Activated naive CD4-positive, alpha-beta T cell treated with anti-CD3 and anti-CD28 coated beads for 36 hours (primary cell): ENCODE measurements around the gene OSMR. TPM values are rescaled to one million over a fixed set of nuclear protein-coding genes. Genes with fewer than 3 reads are reported as not detected.
A peak's percentile ranks its signal among the peaks of the same experiment; 100 is the strongest.

ENCODE experiments used
- CTCF ChIA-PET: fragments of 350-600 bp; sonication (Branson Sonifier 250); formaldehyde crosslinking; loops from one replicate; lab custom pipeline; 2021; ENCODE audit warnings: antibody characterized with exemption; lab: Charles Lee
- DNase-seq: peaks from one replicate; pipeline ENCODE4 v3.0.0-alpha.2; 2020
- H3K27ac Mint-ChIP-seq: one replicate; pipeline ENCODE4 v1.8.0; 2021; ENCODE audit warnings: mild to moderate bottlenecking, mixed read lengths
- H3K27me3 Mint-ChIP-seq: one replicate; pipeline ENCODE4 v1.8.0; 2021; ENCODE audit warnings: low read depth, mixed read lengths
- H3K36me3 Mint-ChIP-seq: one replicate; pipeline ENCODE4 v1.8.0; 2021; ENCODE audit warnings: low read depth, mixed read lengths
- H3K4me1 Mint-ChIP-seq: one replicate; pipeline ENCODE4 v1.8.0; 2021; ENCODE audit warnings: low read depth, mixed read lengths
- H3K4me3 Mint-ChIP-seq: one replicate; pipeline ENCODE4 v1.8.0; 2021; ENCODE audit warnings: mild to moderate bottlenecking, moderate library complexity, mixed read lengths
- H3K9me3 Mint-ChIP-seq: one replicate; pipeline ENCODE4 v1.8.0; 2021; ENCODE audit warnings: mixed read lengths
- intact Hi-C: fragments of 100-400 bp; cut with micrococcal nuclease; formaldehyde crosslinking; loops from one replicate; pipeline ENCODE4 v1.15.1; 2023
- total RNA-seq, 2 experiments: library from RNA; stranded (reverse); gene quantifications; one replicate each; pipeline ENCODE4 v1.2.3, GENCODE V29; 2021

The OSMR gene
- total RNA-seq, 2 experiments from 2014 or later = 0.17 to 0.43 TPM

DNA sequence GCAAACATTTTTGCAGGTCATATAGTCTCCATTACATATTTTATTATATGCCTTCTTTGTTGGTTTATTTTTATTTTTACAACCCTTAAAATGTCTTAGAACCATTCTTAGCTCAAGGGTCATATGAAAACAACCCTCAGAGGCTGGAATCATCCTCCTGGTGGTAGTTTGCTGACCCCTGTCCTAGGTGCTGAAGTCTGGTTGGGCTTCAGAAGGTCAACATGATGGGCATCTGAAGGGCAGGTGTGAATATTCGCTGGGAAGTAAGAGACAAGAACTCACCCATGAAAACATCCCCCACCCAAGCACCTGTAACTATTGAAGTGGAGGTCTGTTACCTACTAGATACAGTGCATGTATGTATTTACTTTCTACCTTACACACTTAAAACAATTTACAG is 75.4 kb downstream of the OSMR start:
- no peaks in the 10 kb centered on the region for H3K4me1 Mint-ChIP-seq
- CTCF ChIA-PET = interaction anchor here (0.7 to 2.1 kb wide), 8 partner anchors 14 to 627 kb away, joined by 3 to 9 read pairs (median 4); partner anchors contain the start of gene OSMR
- no peak overlapping the region for H3K4me3 Mint-ChIP-seq
- no peak overlapping the region for H3K27ac Mint-ChIP-seq
- H3K27me3 Mint-ChIP-seq = peaks cover 15% of the 10 kb centered on the region
- no peak for DNase-seq
- intact Hi-C loops = loop anchor here (10.0 kb wide), 1 partner anchor 366 kb away; the partner anchor contains the start of gene LIFR
- H3K9me3 Mint-ChIP-seq = no peaks in the 10 kb centered on the region
- H3K36me3 Mint-ChIP-seq = no peaks in the 10 kb centered on the region

DNA sequence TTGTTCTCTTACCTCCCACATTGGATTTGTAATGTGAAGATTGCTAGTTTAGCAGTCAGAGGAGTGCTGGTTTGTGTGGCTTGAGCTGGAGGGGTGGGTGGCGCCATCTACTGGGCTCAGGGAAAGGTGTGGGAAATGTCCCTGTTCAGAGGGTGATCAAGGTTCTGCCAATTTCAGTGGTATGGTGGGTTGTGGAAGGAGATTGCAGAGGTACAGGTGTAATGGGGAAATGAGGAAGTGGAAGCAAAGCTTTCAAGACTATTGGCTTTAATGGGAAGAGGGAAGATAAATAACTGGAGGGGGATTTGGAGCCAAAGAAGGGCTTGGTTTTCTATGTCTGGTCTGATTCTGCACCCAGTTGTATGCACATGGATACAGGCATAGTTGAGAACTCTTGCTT is 76.4 kb downstream of the OSMR start:
- Mint-ChIP-seq H3K27ac (no peak overlapping the region), H3K4me1 (no peaks in the 10 kb centered on the region), H3K4me3 (no peak overlapping the region), H3K27me3 (peaks cover 16% of the 10 kb centered on the region), H3K9me3 (no peaks in the 10 kb centered on the region), H3K36me3 (no peaks in the 10 kb centered on the region)
- peak; percentile 68 for DNase-seq
- CTCF ChIA-PET = interaction anchor here (0.7 to 2.1 kb wide), 19 partner anchors 8 to 626 kb away, joined by 3 to 9 read pairs (median 3); partner anchors contain the start of gene OSMR
- intact Hi-C loops = loop anchor here (1.0 to 10.0 kb wide), 4 partner anchors 91 to 539 kb away; partner anchors contain the start of gene LIFR

DNA sequence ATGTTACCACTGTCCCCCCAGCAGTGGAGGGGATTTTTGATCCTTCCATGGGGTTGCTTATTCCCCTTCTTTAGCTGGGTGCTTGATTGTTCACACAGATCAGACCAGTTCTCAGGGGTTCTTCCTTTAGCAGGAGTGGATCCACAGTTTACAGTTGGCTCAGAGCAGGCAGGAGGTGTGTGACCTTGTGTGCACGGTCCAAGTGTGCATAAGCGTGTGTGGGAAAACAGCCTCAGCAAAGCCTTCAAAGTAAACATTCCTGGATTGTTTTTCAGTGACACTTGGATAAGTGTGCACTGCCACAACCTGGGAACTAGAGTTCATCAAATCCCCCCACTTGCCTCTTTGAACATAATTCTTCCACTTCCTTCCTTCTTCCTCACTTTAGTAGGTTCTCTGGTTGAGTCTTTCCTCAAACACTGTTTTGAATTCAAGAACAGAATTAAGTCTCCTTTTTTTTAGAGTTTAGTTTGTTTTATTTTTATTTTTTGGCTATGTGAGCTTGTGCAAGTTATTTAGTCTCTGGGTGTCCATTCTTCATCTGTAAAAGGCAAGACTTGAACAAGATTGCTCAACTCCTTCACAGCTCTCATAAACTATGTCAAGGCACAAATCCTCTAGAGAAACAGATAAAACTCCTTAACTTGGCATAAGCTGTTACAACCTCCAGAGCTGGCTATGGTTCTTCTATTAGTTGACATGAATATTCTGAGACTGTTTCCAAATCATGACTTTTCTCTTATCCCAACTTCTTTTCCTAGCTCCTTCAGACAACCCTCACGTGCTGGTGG is 78.0 kb downstream of the OSMR start:
- no peak for DNase-seq
- H3K36me3 Mint-ChIP-seq = no peaks in the 10 kb centered on the region
- no peak overlapping the region for H3K27ac Mint-ChIP-seq
- H3K4me1 Mint-ChIP-seq = no peaks in the 10 kb centered on the region
- intact Hi-C loops = loop anchor here (2.0 to 10.0 kb wide), 2 partner anchors 369 to 541 kb away; partner anchors contain the start of gene LIFR
- H3K27me3 Mint-ChIP-seq = peaks cover 20% of the 10 kb centered on the region
- CTCF ChIA-PET = interaction anchor here (0.5 to 2.2 kb wide), 5 partner anchors 81 to 501 kb away, joined by 3 to 15 read pairs (median 3); partner anchors contain the start of gene DAB2
- no peaks in the 10 kb centered on the region for H3K9me3 Mint-ChIP-seq
- H3K4me3 Mint-ChIP-seq = no peak overlapping the region

DNA sequence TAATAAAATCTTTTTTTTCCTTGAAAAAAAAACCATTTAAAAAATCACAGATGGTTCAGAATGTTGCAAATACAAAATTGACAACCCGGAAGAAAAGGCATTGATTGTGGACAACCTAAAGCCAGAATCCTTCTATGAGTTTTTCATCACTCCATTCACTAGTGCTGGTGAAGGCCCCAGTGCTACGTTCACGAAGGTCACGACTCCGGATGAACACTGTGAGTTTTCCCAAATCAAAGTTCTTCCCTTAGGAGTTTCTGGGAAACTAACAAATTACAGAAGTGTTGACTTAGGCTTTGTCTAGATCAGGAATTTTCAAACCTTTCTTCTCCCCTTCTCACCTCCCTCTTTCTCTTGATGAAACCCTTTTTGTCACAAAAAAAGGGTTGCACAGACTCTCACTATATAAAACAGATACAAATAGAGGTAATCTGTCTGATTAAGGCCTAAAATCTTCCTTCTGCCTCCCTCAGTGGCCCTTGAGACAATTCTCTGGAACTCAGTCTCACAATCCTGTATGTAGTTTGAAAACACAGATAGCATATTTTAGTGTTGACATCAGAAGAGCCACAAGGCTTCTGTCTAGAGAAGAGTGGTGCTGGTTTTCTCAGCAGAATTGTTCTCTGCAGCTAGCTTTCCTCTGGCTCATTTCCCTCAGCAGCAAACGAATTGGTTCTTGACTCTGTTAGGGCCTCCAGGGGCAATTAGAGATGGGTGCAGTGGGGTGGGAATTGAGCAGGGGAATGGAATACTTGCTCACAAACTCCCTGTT is 79.5 kb downstream of the OSMR start:
- Mint-ChIP-seq H3K4me1 (no peaks in the 10 kb centered on the region), H3K27me3 (peaks cover 20% of the 10 kb centered on the region), H3K27ac (no peak overlapping the region), H3K9me3 (no peaks in the 10 kb centered on the region), H3K4me3 (no peak overlapping the region), H3K36me3 (no peaks in the 10 kb centered on the region)
- intact Hi-C loops = loop anchor here (10.0 kb wide), 1 partner anchor 371 kb away; the partner anchor contains the start of gene LIFR
- CTCF ChIA-PET = interaction anchor here (0.6 to 2.2 kb wide), 2 partner anchors 27 to 484 kb away, joined by 3 to 15 read pairs; no protein-coding TSS in a partner anchor
- no peak for DNase-seq

DNA sequence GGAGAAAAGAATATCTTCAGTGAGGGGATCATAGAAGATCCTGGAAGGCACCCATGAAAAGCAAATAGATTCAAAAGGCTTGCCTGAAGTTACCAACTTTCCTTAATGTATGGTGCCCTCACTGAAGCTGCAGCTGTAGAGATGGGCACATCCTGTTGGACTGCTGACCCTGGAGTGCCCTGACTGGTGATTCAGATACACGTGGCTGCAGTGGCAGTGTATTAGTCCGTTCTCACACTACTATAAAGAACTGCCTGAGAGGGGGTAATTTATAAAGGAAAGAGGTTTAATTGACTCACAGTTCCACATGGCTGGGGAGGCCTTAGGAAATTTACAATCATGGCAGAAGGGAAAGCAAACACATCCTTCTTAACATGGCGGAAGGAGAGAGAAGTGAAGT is 80.3 kb downstream of the OSMR start:
- no peaks in the 10 kb centered on the region for H3K9me3 Mint-ChIP-seq
- peaks cover 20% of the 10 kb centered on the region for H3K27me3 Mint-ChIP-seq
- no peaks in the 10 kb centered on the region for H3K36me3 Mint-ChIP-seq
- CTCF ChIA-PET = interaction anchor here (0.6 kb wide), 1 partner anchor 26 kb away, joined by 3 read pairs; no protein-coding TSS in a partner anchor
- no peak overlapping the region for H3K27ac Mint-ChIP-seq
- H3K4me1 Mint-ChIP-seq = no peaks in the 10 kb centered on the region
- no peak overlapping the region for H3K4me3 Mint-ChIP-seq
- DNase-seq = no peak
- intact Hi-C loops = loop anchor here (10.0 kb wide), 1 partner anchor 371 kb away; the partner anchor contains the start of gene LIFR

DNA sequence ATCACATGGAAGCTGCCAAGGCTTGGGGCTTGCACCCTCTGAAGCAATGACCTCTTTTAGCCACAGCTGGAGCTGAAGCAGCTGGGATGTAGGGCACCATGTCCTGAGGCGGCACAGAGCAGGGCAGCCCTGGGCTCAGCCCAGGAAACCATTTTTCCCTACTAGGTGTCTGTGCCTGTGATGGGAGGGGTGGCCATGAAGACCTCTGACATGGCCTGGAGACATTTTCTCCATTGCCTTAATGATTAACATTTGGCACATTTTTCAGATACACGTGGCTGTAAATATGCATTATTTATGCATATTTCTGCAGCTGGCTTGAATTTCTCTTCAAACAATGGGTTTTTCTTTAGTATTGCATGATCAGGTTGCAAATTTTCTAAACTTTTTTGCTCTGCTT is 81.7 kb downstream of the OSMR start:
- H3K4me3 Mint-ChIP-seq = no peak overlapping the region
- H3K9me3 Mint-ChIP-seq = no peaks in the 10 kb centered on the region
- H3K27me3 Mint-ChIP-seq = peaks cover 17% of the 10 kb centered on the region
- no peaks in the 10 kb centered on the region for H3K4me1 Mint-ChIP-seq
- H3K27ac Mint-ChIP-seq = no peak overlapping the region
- no peaks in the 10 kb centered on the region for H3K36me3 Mint-ChIP-seq
- intact Hi-C loops = loop anchor here (10.0 kb wide), 1 partner anchor 373 kb away; the partner anchor contains the start of gene LIFR
- CTCF ChIA-PET = no interaction called here
- DNase-seq = no peak

DNA sequence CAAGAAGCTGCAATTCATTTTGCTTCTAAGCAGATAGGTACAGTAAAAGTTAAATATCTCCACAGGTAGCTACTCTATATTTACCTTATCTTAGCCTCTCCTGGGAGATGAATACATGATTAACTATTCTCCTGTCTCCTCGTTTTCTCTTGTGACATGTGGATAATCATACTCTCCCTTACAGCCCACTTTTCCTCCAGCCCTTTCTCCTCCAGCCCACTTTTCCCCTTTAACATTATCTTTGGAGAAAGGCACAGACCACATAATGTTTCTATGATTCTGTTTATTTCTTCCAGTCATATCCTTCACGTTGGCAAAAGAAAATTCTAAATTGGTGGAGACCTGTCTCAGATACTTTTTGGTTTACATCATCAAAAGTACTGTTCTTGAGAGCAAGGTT is 84.0 kb downstream of the OSMR start:
- Mint-ChIP-seq H3K36me3 (no peaks in the 10 kb centered on the region), H3K9me3 (no peaks in the 10 kb centered on the region), H3K27me3 (peaks cover 12% of the 10 kb centered on the region), H3K4me3 (no peak overlapping the region), H3K27ac (no peak overlapping the region), H3K4me1 (no peaks in the 10 kb centered on the region)
- CTCF ChIA-PET = no interaction called here
- intact Hi-C loops = loop anchor here (10.0 kb wide), 1 partner anchor 375 kb away; the partner anchor contains the start of gene LIFR
- DNase-seq = no peak

DNA sequence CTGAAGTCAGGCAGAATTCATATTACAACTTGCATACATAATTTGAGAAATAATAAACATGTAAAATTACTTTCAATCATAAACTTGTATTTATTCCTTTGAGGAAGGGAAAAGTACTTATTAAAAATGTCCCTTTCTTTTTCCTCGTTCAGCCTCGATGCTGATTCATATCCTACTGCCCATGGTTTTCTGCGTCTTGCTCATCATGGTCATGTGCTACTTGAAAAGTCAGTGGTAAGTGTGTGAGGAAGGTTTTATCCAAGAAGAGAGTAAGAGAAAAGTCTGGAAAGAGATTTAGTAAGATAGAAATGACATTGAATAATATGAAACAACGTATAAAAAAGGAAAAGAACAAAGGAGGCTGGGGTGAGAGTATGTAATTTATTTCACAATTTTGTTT is 85.9 kb downstream of the OSMR start:
- intact Hi-C loops = no loop called here
- Mint-ChIP-seq H3K4me3 (no peak overlapping the region), H3K27ac (no peak overlapping the region), H3K36me3 (peaks cover under 1% of the 10 kb centered on the region), H3K27me3 (peaks cover 3% of the 10 kb centered on the region), H3K4me1 (no peaks in the 10 kb centered on the region), H3K9me3 (no peaks in the 10 kb centered on the region)
- CTCF ChIA-PET = interaction anchor here (1.4 kb wide), 1 partner anchor 9 kb away, joined by 3 read pairs; no protein-coding TSS in a partner anchor
- DNase-seq = no peak

DNA sequence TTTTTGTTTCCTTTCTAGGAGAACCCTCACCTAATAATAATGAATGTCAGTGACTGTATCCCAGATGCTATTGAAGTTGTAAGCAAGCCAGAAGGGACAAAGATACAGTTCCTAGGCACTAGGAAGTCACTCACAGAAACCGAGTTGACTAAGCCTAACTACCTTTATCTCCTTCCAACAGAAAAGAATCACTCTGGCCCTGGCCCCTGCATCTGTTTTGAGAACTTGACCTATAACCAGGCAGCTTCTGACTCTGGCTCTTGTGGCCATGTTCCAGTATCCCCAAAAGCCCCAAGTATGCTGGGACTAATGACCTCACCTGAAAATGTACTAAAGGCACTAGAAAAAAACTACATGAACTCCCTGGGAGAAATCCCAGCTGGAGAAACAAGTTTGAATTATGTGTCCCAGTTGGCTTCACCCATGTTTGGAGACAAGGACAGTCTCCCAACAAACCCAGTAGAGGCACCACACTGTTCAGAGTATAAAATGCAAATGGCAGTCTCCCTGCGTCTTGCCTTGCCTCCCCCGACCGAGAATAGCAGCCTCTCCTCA is 87.1 kb downstream of the OSMR start:
- H3K9me3 Mint-ChIP-seq = no peaks in the 10 kb centered on the region
- H3K27ac Mint-ChIP-seq = no peak overlapping the region
- H3K4me3 Mint-ChIP-seq = no peak overlapping the region
- H3K4me1 Mint-ChIP-seq = no peaks in the 10 kb centered on the region
- no peak for DNase-seq
- H3K36me3 Mint-ChIP-seq = peaks cover 4% of the 10 kb centered on the region
- intact Hi-C loops = no loop called here
- H3K27me3 Mint-ChIP-seq = peaks cover 2% of the 10 kb centered on the region
- CTCF ChIA-PET = interaction anchor here (1.4 kb wide), 1 partner anchor 10 kb away, joined by 3 read pairs; no protein-coding TSS in a partner anchor

DNA sequence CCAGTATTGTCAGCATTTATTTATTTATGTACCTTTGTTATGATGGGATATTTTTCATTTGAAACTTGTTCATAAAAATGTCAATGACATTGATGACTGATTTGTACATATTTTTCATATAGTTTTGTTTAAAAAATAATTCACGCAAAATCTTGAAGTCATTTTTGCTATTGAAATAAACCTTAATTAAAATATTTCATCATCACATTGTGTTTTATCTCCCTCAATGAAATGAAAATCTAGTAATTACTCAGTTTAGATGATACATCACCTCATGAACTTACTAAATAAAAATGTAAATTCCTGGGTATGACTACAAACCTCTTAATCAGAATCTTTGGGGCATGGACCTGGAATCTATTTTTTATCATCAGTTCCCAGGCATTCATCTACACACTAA is 89.6 kb downstream of the OSMR start:
- Mint-ChIP-seq H3K4me1 (no peaks in the 10 kb centered on the region), H3K27ac (no peak overlapping the region), H3K27me3 (no peaks in the 10 kb centered on the region), H3K9me3 (no peaks in the 10 kb centered on the region), H3K36me3 (peaks cover 6% of the 10 kb centered on the region), H3K4me3 (no peak overlapping the region)
- CTCF ChIA-PET = no interaction called here
- intact Hi-C loops = no loop called here
- DNase-seq = no peak

DNA sequence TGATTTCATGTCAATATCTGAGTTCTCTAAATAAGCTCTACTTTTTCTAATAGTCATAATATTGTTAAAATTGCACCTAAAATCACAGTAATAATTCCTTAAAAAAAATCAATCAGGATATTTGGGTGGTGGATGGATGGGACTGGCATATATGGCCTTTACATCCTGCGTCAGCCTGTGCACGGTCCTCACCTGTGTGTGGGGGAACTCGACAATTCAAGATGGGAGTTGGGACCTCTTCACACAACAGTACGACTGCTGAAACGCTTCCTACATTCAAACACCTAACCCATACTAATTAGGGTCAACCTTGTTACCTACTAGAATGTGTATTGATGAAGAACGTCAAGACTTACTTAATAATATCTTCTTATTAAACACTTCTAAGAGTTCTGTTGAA is 90.5 kb downstream of the OSMR start:
- no peaks in the 10 kb centered on the region for H3K27me3 Mint-ChIP-seq
- intact Hi-C loops = no loop called here
- no peaks in the 10 kb centered on the region for H3K9me3 Mint-ChIP-seq
- CTCF ChIA-PET = interaction anchor here (1.3 kb wide), 1 partner anchor 14 kb away, joined by 4 read pairs; no protein-coding TSS in a partner anchor
- no peak overlapping the region for H3K4me3 Mint-ChIP-seq
- H3K36me3 Mint-ChIP-seq = peaks cover 6% of the 10 kb centered on the region
- H3K27ac Mint-ChIP-seq = no peak overlapping the region
- DNase-seq = no peak
- H3K4me1 Mint-ChIP-seq = no peaks in the 10 kb centered on the region

DNA sequence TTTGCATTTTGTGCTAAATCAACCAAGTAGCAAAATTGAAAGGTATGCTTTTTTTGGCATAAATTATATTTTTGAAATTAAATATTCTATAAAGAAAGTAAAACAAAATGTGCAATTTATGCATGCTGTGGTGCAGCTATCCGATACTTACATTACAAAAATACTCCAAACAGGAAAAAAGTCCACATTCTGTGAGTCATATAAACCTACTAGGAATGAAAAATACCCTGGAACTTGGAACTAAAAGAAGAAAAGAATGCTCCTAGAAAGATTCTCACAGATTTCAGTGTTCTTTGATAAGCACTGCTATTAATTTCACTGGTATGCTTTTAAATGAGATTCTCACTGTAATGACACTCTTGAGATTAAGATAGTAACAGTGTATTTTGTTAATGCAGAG is 92.6 kb downstream of the OSMR start:
- intact Hi-C loops = no loop called here
- Mint-ChIP-seq H3K27me3 (no peaks in the 10 kb centered on the region), H3K4me1 (no peaks in the 10 kb centered on the region), H3K9me3 (no peaks in the 10 kb centered on the region), H3K36me3 (peaks cover 10% of the 10 kb centered on the region), H3K27ac (no peak overlapping the region), H3K4me3 (no peak overlapping the region)
- CTCF ChIA-PET = no interaction called here
- DNase-seq = no peak
